ENCODE measurements around the gene BEST2. TPM values are rescaled to one million over a fixed set of nuclear protein-coding genes. Genes with fewer than 3 reads are reported as not detected.
A peak's percentile ranks its signal among the peaks of the same experiment; 100 is the strongest.

BEST2 gene
- total and polyA plus RNA-seq, 2 of the 4 experiments (the other 2 are of a cell fraction): not detected

- ATAC-seq (ENCODE audit: low read depth): peak; percentile 38
- 19% methylated on average over 3 of the region's 18 CpGs; no CpG with 5 or more reads in 1 of the 2 experiments for WGBS, 2 experiments (ENCODE audit: extremely low coverage in 2 of 2, insufficient read length in 1 of 2)
- Histone ChIP-seq H3K4me1 (ENCODE audit: control insufficient read depth, insufficient read depth, low read length) (peaks cover 6% of the 10 kb centered on the region), H3K27ac (ENCODE audit: insufficient read depth, low read length) (no peak overlapping the region), H3K4ac (ENCODE audit: low read depth, low read length) (peak overlapping the region; percentile 19), H3K18ac (ENCODE audit: low read depth, low read length) (no peak overlapping the region), H2BK120ac (ENCODE audit: low read depth, low read length) (no peak overlapping the region), H3K14ac (replicated peaks; ENCODE audit: low read depth, low read length) (no peak overlapping the region), H4K91ac (ENCODE audit: insufficient read depth, low read depth, low read length) (no peak overlapping the region), H2AK9ac (replicated peaks; ENCODE audit: low read depth, low read length, poor library complexity) (peak overlapping the region; percentile 86), H4K5ac (ENCODE audit: low read depth, low read length) (no peak overlapping the region), H3K9me1 (ENCODE audit: insufficient read depth, low read length) (no peaks in the 10 kb centered on the region), H3K4me2 (ENCODE audit: low read depth, low read length) (no peak overlapping the region), H2BK5ac (ENCODE audit: low read depth, low read length, poor library complexity, severe bottlenecking) (no peak overlapping the region), H3K79me1 (ENCODE audit: low read depth in 1 of 2, low read length in 2 of 2) (peaks cover 4 to 36% of the 10 kb centered on the region in 2 experiments; a peak in 3 of 4 replicates), H2BK15ac (ENCODE audit: low read depth, low read length) (no peak overlapping the region), H4K20me1 (ENCODE audit: insufficient read depth, low read length) (peaks cover 19% of the 10 kb centered on the region), H3K23ac (ENCODE audit: low read depth, low read length) (no peak overlapping the region), H3K27me3 (ENCODE audit: control insufficient read depth, insufficient read depth, low read length) (no peaks in the 10 kb centered on the region), H3K9ac (ENCODE audit: low read depth, low read length) (no peak overlapping the region), H3K4me3 (ENCODE audit: insufficient read depth, low read depth, low read length) (no peak overlapping the region), H2AFZ (replicated peaks; ENCODE audit: low read length, poor library complexity) (peak overlapping the region; percentile 69), H3K36me3 (ENCODE audit: control insufficient read depth, insufficient read depth, low read length) (peaks cover 9% of the 10 kb centered on the region), H4K8ac (ENCODE audit: low read depth in 2 of 2, low read length in 2 of 2) (peak overlapping the region in 1 of 2 experiments; percentile 37; a peak in 1 of 4 replicates), H2AK5ac (ENCODE audit: low read depth, low read length) (peak overlapping the region; percentile 27; the same call in 1 of the 2 replicates), H2BK20ac (ENCODE audit: low read depth, low read length) (no peak overlapping the region), H3K56ac (ENCODE audit: extremely low read depth, insufficient read depth, low read length) (no peak overlapping the region), H3K9me3 (ENCODE audit: control insufficient read depth, insufficient read depth, low read length) (no peaks in the 10 kb centered on the region)
- dilution Hi-C loops (cut with HindIII; ENCODE audit: low sequenced_read_pairs, unreplicated experiment): no loop called here
- CTCF ChIA-PET: interaction anchor here (0.6 to 4.1 kb wide), 9 partner anchors 14 to 218 kb away, joined by 3 to 30 read pairs (median 5); no protein-coding TSS in a partner anchor
- intact Hi-C loops (cut with micrococcal nuclease): loop anchor here (1.0 kb wide), 5 partner anchors 19 to 120 kb away; no protein-coding TSS in a partner anchor
- in situ Hi-C loops (cut with MboI; ENCODE audit: low sequenced_read_pairs): loop anchor here (25.0 kb wide), 1 partner anchor 1041 kb away; no protein-coding TSS in a partner anchor
- DNase-seq: peak; percentile 81
- no TSS peak for BruUV-seq (replicated peaks)
- POLR2A ChIA-PET (ENCODE audit: unreplicated experiment): no interaction called here
- TF ChIP-seq USF2 (IDR thresholded peaks at IDR 0.05; ENCODE audit: low read depth, low read length) (no peak), RFX5 (IDR thresholded peaks at IDR 0.05; ENCODE audit: low read depth, low read length) (no peak), MAFK (IDR thresholded peaks at IDR 0.05; ENCODE audit: low read depth, low read length) (no peak; the same call in 1 of the 2 replicates), RCOR1 (IDR thresholded peaks at IDR 0.05; ENCODE audit: insufficient replicate concordance, low read length) (no peak), FOS (IDR thresholded peaks at IDR 0.05; ENCODE audit: low read depth, low read length) (no peak), CTCF (conservative IDR thresholded peaks at IDR 0.05; ENCODE audit: low read depth, low read length) (peak; percentile 98; the same call in 1 of the 2 replicates), SMC3 (IDR thresholded peaks at IDR 0.05; ENCODE audit: low read depth, low read length) (peak; percentile 94), CHD1 (IDR thresholded peaks at IDR 0.05; ENCODE audit: low read depth, low read length) (peak; percentile 72; the same call in 1 of the 2 replicates), MAZ (IDR thresholded peaks at IDR 0.05; ENCODE audit: borderline replicate concordance, low read depth, low read length) (peak; percentile 51; the same call in 1 of the 2 replicates), MXI1 (IDR thresholded peaks at IDR 0.05; ENCODE audit: borderline replicate concordance, low read depth, low read length) (no peak), NFE2L2 (IDR thresholded peaks at IDR 0.05; ENCODE audit: low read depth, low read length) (no peak), RAD21 (IDR thresholded peaks at IDR 0.05; ENCODE audit: low read length) (peak; percentile 99)
Measured at GRCh38 chr19:12796146-12797071, 44.8 kb downstream of the BEST2 start.
